Skin of body (tissue), 2 donors: ENCODE results near the gene UGT1A6. TPM values are rescaled to one million over a fixed set of nuclear protein-coding genes. Genes with fewer than 3 reads are reported as not detected.

Experiments used
- DNase-seq: peaks from one replicate; lab custom pipeline; 2025; lab: John Stamatoyannopoulos, UW
- total RNA-seq: library from RNA; depleted of rRNA; stranded (reverse); fragments of >200 nt; gene quantifications from one replicate; pipeline ENCODE4 v1.2.3, GENCODE V29; 2014

Gene UGT1A6
- total RNA-seq, 1 donor from 2014 or later, result 3.0 TPM

GRCh38 chr2:233799716-233800115 is 107.0 kb downstream of the UGT1A6 start:
- no peak for DNase-seq

GRCh38 chr2:233800208-233800607 is 107.5 kb downstream of the UGT1A6 start:
- no peak for DNase-seq

GRCh38 chr2:233801357-233802131 is 108.9 kb downstream of the UGT1A6 start:
- no peak for DNase-seq

GRCh38 chr2:233802132-233802815 is 109.6 kb downstream of the UGT1A6 start:
- no peak for DNase-seq

- DNase-seq, result no peak
Observed at GRCh38 chr2:233803292-233803911, 110.7 kb downstream of the UGT1A6 start.

- DNase-seq, result no peak
Observed at GRCh38 chr2:233803994-233804393, 111.3 kb downstream of the UGT1A6 start.

GRCh38 chr2:233807215-233807865 is 114.7 kb downstream of the UGT1A6 start:
- DNase-seq, result no peak

GRCh38 chr2:233807966-233808935 is 115.6 kb downstream of the UGT1A6 start:
- DNase-seq, result no peak

- DNase-seq, result no peak
Observed at GRCh38 chr2:233810385-233810784, 117.7 kb downstream of the UGT1A6 start.

GRCh38 chr2:233811087-233811486 is 118.4 kb downstream of the UGT1A6 start:
- DNase-seq, result no peak

- DNase-seq, result no peak
Observed at GRCh38 chr2:233811732-233812131, 119.0 kb downstream of the UGT1A6 start.

- DNase-seq, result no peak
Observed at GRCh38 chr2:233813236-233814055, 120.8 kb downstream of the UGT1A6 start.

GRCh38 chr2:233814056-233814835 is 121.6 kb downstream of the UGT1A6 start:
- DNase-seq, result no peak

GRCh38 chr2:233815861-233816260 is 123.2 kb downstream of the UGT1A6 start:
- no peak for DNase-seq

- no peak for DNase-seq
Observed at GRCh38 chr2:233816334-233816733, 123.6 kb downstream of the UGT1A6 start.

- DNase-seq, result no peak
Observed at GRCh38 chr2:233816771-233817170, 124.1 kb downstream of the UGT1A6 start.

GRCh38 chr2:233817361-233817911 is 124.7 kb downstream of the UGT1A6 start:
- no peak for DNase-seq

- no peak for DNase-seq
Observed at GRCh38 chr2:233817995-233818638, 125.4 kb downstream of the UGT1A6 start.
